BJ (cell line): ENCODE measurements around the gene CD6. TPM values are rescaled to one million over a fixed set of nuclear protein-coding genes. Genes with fewer than 3 reads are reported as not detected.

Experiments
- CTCF ChIA-PET: fragments of 350-600 bp; formaldehyde crosslinking; extraction: SDS; loops from one replicate; lab custom pipeline; 2021; ENCODE audit warnings: antibody characterized with exemption, inconsistent platforms; lab: Yijun Ruan, JAX
- POLR2A ChIA-PET: fragments of 300-600 bp; sonication (Branson Sonifier 250); formaldehyde crosslinking; extraction: SDS; loops from one replicate; lab custom pipeline; 2021; ENCODE audit warnings: antibody characterized with exemption; lab: Charles Lee
- DNase-seq: peaks from one replicate; pipeline ENCODE4 v3.0.0-alpha.2; 2011; ENCODE audit warnings: low read depth
- H3K27me3 ChIP-seq: 2 replicates; pipeline ENCODE4 v1.6.0; 2011; ENCODE audit warnings: low read length; ENCODE audit not compliant: control insufficient read depth, insufficient read depth
- H3K36me3 ChIP-seq: 2 replicates; pipeline ENCODE4 v1.5.1; 2011; ENCODE audit warnings: low read length; ENCODE audit not compliant: control insufficient read depth, insufficient read depth
- H3K4me3 ChIP-seq: 2 replicates; pipeline ENCODE4 v1.5.1; 2011; ENCODE audit warnings: low read depth, mild to moderate bottlenecking, control low read depth, low read length
- CTCF ChIP-seq: IDR thresholded peaks from 2 replicates; pipeline ENCODE4 v1.5.1; 2011; ENCODE audit warnings: low read depth, mild to moderate bottlenecking, control low read depth, inconsistent platforms, low read length, moderate library complexity; ENCODE audit not compliant: insufficient read depth
- polyA plus RNA-seq: library from polyadenylated mRNA; depleted of rRNA; stranded (reverse); fragments of >200 nt; gene quantifications from 2 replicates; pipeline ENCODE4 v1.2.3, GENCODE V29; 2011

The CD6 gene
- polyA plus RNA-seq, 1 experiment: not detected

- Histone ChIP-seq H3K4me3 (no peak overlapping the region), H3K36me3 (no peaks in the 10 kb centered on the region), H3K27me3 (peaks cover 4% of the 10 kb centered on the region)
- CTCF ChIA-PET: interaction anchor here (0.8 kb wide), 1 partner anchor 12 kb away, joined by 3 read pairs; no protein-coding TSS in a partner anchor
- POLR2A ChIA-PET: no interaction called here
- TF ChIP-seq CTCF: no peak
- no peak for DNase-seq
Measured at GRCh38 chr11:60957188-60957587, 14.3 kb upstream of the CD6 start.

- no peaks in the 10 kb centered on the region for H3K36me3 ChIP-seq
- no peak for TF ChIP-seq CTCF
- H3K4me3 ChIP-seq: no peak overlapping the region
- DNase-seq: no peak
- peaks cover 4% of the 10 kb centered on the region for H3K27me3 ChIP-seq
- ChIA-PET CTCF (interaction anchor here (1.0 kb wide), 1 partner anchor 11 kb away, joined by 4 read pairs; no protein-coding TSS in a partner anchor), POLR2A (no interaction called here)
Measured at GRCh38 chr11:60959431-60959830, 12.0 kb upstream of the CD6 start.

GRCh38 chr11:60960405-60960804, 11.1 kb upstream of the CD6 start:
- H3K36me3 ChIP-seq: no peaks in the 10 kb centered on the region
- CTCF ChIA-PET: interaction anchor here (2.9 kb wide), 1 partner anchor 10 kb away, joined by 16 read pairs; the partner anchor contains the start of gene CD6
- TF ChIP-seq CTCF: no peak
- H3K4me3 ChIP-seq: no peak overlapping the region
- POLR2A ChIA-PET: no interaction called here
- H3K27me3 ChIP-seq: peaks cover 6% of the 10 kb centered on the region
- no peak for DNase-seq

- no peak for DNase-seq
- no peak overlapping the region for H3K4me3 ChIP-seq
- no peaks in the 10 kb centered on the region for H3K36me3 ChIP-seq
- ChIA-PET CTCF (interaction anchor here (1.6 kb wide), 1 partner anchor 210 kb away, joined by 3 read pairs; no protein-coding TSS in a partner anchor), POLR2A (no interaction called here)
- TF ChIP-seq CTCF: no peak
- peaks cover 10% of the 10 kb centered on the region for H3K27me3 ChIP-seq
Measured at GRCh38 chr11:60964801-60965200, 6.7 kb upstream of the CD6 start.

- TF ChIP-seq CTCF: no peak
- no peak overlapping the region for H3K4me3 ChIP-seq
- ChIA-PET POLR2A (no interaction called here), CTCF (interaction anchor here (1.2 to 2.5 kb wide), 5 partner anchors 18 to 223 kb away, joined by 3 to 15 read pairs (median 3); no protein-coding TSS in a partner anchor)
- peaks cover 11% of the 10 kb centered on the region for H3K27me3 ChIP-seq
- no peak for DNase-seq
- H3K36me3 ChIP-seq: no peaks in the 10 kb centered on the region
Measured at GRCh38 chr11:60966890-60967289, 4.6 kb upstream of the CD6 start.
